Stimulated activated CD4-positive, alpha-beta T cell treated with anti-CD3 and anti-CD28 coated beads, Interleukin-4, amount 100 ng/mL, for 24 hours (primary cell): ENCODE measurements around the gene KRR1.
"Not testable (repeated sequence)": the region's sequence is repeated elsewhere in the genome, so short reads cannot be mapped to it uniquely, and the experiment has no call there.

Experiments used
- DNase-seq: peaks from one replicate; pipeline ENCODE4 v3.0.0-alpha.2; 2020

Gene KRR1

DNA sequence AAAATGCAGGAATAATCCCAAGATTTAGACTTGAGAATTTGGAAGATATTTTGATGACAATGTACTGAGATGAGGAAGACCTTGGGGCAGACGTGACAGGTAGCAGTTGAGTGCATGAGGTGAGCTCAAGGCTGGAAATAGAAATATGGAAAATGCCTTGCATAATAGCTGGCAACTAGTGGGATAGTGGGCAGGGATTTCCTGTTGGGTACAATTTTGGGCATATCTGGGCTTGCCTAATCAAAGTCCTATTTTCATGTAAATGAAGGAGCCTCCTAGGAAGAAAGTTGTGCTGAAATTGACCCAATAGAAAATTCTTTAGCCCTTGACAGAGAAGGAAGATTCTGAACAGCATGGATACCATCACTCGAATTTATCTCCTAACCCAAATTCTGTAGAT is 37.3 kb downstream of the KRR1 start:
- no peak for DNase-seq

DNA sequence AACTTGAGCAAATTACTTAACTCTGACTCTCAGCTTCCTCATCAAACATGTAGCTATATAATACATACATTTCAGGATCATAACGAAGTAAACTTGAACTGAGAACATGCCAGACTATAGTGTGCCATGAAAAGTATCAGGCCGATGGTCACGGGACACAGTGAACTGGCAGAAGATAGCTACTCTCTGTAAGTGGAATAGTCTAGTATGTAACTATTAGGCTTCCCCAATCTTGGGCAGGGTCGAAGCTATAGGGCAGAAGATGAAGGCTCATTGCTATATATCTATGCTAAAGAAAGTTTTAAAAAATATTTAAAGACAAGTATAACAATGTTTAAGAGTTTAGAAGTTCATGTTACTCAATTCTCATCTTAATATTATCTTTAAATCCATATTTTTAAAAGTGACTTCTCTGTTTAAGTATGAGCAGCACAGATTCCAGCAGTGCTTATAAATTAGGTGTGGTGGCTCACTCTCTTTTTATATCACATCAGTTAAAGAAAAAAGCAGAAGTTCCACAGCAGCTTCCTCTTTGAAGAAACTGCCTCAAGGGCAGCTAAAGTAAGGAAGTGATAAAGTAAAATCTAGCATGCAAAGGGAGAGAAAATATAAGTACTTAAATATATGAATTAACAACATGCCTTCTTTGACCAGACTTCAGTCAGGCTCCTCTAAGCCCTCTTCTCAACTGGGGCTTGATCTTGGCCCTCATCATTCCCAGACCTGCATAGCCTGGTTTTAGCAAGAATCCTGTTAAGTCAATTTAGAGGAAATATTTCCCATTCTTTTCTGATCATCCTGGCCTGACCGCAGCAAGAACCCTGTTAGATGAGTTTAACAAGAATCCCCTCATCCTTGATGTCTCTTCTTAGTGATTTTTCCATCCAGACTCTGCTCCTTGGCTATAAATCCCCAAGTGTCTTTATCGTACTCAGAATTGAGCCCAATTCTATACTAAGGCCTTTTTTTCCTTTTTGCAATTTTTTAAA is 39.2 kb downstream of the KRR1 start:
- DNase-seq, result no peak

DNA sequence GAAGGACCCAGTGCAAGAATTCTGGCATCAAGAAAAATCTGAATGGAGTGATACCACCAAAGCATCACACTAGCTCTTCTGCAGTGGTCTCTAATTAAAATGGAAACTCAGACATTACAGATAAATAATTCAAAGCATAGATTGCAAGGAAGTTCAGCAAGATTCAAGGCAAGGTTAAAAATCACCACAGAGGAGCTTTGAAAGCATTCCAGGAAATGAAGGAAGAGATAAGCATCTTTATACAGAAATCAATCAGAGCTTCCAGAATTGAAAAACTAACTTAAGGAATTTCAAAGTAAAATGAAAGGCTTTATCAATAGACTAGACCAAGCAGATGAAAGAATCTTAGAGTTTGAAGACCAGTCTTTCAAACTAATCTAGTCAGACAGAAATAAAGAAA is 51.2 kb downstream of the KRR1 start:
- no peak for DNase-seq

DNA sequence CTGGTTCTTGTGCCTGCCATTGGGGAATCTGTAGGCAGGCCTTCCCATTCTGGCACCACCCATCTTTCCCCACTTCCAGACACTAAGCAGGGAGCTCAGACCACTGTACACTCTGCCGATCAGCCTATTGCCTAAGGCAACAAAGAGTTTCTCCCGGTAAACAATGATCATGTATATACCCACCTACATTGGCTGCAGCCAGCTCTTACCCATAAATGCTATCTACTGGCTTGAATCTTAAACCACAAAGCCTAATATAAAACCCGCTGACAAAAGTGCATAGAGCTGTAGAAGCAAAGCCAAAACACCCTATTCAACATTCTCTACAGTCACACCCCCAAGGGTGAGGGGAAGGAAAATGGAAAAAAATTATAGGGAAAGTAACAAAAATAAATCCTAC is 51.7 kb downstream of the KRR1 start:
- no peak for DNase-seq

DNA sequence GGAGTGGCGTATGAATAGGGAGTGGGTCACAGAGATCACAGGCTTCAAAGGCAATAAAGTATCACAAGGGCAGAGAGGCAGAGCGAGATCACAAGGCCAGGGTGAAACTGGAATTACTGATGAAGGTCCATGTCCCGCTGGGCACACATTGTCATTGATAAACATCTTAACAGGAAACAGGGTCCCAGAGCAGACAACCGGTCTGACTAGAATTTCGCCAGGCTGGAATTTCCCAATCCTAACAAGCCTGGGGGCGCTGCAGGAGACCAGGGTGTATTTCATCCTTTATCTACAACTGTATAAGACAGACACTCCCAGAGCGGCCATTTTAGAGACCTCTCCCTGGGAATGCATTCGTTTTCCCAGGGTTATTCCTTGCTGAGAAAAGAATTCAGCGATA is 53.5 kb downstream of the KRR1 start:
- not testable (repeated sequence) for DNase-seq

DNA sequence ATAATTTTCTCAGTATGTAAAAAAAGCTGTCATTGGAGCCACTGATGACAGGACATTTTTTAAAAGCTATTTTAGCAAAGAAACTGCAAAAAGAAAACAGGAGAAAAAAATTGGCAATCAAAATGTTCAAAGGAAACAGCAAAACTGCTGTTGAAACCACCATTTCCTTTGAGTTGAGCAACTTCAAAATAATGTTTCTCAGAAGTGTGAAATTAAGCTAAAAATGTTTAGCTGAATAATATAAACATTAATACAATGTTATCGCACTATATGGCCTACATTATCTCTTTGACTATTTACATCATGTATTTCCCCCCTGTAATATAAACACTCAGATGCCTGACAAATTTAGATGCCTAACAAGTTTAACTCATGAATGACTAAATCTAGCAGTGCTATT is 54.2 kb downstream of the KRR1 start:
- DNase-seq, result no peak

DNA sequence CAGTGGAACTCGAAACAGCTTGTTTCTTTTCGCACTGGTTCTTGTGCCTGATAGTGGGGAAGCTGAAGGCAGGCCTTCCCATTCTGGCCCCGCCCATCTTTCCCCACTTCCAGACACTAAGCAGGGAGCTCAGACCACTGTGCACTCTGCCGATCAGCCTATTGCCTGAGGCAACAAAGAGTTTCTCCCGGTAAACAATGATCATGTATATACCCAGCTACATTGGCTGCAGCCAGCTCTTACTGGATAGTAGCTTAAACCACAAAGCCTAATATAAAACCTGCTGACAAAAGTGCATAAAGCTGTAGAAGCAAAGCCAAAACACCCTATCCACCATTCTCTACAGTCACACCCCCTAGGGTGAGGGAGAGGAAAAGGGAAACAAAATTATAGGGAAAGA is 55.6 kb downstream of the KRR1 start:
- DNase-seq, result no peak

DNA sequence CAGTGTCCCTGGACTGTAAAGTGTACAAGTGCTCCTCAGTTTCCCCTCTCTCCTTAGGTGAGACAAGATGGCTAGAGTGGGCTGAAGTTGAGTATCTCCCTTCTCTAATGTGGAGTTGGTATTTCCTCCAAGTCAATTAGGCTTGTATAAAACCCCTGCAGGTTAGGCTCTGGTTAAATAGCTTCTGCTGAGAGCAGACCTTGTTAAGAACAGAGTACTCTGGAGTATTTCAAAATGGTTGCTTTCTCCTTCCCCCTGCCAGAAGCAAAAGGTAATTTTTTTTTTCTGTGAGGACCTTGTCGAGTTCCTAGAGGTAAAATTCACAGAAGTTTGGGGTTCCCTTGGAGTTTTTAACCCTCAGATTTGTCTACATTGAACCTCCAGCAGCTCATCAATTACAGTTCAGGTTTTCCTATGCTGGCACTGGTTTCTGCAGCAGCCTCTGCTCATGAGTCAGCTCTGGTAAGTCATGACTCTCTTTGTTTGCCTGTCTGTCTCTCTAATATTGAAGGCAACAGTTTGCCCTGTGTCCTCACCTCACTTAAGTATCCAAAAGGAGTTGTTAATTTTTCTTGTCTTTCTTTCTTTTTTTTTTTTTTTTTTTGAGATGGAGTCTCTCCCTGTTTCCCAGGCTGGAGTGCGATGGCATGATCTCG is 58.6 kb downstream of the KRR1 start:
- DNase-seq, result no peak

DNA sequence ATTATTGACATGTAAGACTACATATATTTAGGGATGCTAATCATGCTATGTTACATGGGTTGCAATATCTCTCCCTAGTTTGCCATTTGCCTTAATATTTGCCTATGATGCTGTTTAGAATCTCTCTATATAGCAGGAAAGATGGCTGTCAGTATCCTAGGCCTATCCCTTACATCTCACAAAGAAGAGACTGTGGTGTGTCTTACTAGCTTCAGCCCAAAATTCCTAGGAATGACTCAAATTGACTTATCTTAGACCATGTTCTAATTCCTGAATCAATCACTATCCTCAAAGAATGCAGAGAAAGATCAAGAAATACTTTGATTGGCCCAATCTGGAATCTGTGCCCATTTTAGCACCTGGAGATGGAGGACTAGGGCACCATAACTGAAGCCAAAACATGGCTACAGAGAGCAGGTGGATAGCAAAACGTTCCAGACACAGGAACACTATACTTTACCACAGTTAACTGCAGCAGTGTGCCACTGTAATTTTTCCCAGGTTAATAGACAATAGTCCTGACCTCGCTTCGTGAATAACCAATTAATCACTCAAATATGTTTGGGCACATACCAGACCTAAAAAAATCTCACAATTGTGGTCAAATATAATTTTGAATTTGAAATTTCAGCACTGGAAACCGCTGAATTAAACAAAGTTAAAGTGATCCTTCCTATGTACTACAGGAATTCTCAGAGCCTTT is 63.6 kb downstream of the KRR1 start:
- no peak for DNase-seq

DNA sequence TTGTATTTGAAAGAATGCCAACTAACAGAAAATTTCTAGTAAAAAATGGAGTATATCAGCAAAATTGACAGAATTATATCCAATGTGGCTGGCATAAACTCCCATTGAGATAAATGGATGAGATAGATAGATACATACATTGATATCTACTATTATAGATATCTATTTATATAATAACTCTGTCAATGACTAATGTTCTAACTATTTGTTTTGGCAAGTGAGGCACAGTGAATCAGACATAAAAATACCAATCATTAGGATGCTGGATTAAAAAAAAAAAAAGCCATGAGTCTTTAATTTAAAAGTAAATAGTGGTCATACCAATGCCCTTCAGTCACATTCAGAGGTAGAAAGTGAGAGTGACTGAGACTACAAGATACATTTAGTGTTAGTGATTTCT is 64.6 kb downstream of the KRR1 start:
- DNase-seq, result no peak

DNA sequence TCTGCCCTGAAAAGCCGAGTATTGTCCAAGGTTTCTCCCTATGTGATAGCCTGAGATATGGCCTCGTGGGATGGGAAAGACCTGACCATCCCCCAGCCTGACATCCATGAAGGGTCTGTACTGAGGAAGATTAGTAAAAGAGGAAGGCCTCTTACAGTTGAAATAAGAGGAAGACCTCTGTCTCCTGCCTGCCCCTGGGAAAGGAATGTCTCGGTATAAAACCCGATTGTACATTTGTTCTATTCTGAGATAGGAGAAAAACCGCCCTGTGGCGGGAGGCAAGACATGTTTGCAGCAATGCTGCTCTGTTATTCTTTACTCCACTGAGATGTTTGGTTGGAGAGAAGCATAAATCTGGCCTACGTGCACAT is 66.3 kb downstream of the KRR1 start:
- not testable (repeated sequence) for DNase-seq

DNA sequence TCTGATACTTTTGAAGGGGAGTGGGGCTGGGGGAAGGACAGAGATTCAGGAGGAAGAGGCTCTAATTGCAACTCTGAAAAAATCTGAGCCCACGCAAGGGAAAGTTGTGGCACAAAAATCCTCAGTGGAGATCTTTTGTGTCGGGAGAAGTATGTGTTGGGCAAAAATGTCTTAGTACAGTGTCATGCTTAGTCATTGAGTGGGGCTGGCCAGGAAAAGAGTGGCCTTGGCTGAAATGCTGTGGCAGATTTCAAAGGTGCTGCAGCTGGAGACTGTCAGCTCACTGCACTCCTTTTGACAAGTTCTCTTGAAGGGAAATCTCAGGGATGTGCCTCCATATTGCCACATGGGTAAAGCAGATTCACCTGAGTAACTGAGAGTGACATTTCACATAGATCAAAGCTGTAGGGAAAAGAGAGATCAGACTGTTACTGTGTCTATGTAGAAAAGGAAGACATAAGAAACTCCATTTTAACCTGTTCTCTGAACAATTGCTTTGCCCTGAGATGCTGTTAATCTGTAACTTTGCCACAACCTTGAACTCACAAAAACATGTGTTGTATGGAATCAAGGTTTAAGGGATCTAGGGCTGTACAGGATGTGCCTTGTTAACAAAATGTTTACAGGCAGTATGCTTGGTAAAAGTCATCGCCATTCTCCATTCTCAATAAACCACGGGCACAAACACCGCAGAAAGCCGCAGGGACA is 66.8 kb downstream of the KRR1 start:
- DNase-seq, result no peak

DNA sequence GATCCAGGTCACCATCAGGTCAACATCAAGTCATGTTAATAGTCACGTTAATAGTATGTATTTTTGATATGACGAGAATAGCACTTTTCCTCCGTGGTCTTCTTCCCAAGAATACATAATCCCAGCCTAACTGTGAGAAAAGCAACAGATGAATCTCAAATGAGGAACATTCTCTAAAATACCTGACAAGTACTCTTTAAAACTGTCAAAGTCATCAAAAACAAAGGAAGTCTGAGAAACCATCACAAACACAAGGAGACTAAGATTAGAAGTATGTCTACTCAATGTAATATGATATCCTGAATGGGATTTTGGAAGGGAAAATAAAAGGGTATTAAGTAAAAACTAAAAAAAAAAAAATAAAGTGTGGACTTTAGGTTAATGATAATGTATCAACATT is 67.7 kb downstream of the KRR1 start:
- DNase-seq, result no peak

DNA sequence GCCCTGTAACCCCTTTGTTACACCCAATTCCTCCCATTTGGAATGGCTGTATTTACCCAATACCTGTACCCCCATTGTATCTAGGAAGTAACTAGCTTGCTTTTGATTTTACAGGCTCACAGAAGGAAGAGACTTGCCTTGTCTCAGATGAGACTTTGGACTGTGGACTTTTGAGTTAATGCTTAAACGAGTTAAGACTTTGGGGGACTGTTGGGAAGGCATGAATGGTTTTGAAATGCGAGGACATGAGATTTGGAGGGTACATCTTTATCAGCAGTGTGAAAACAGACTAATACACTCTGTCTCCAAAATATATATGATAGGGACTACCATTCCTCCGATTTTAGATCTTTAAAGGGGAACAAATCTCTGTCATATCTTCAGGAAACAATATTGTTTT is 69.0 kb downstream of the KRR1 start:
- not testable (repeated sequence) for DNase-seq

DNA sequence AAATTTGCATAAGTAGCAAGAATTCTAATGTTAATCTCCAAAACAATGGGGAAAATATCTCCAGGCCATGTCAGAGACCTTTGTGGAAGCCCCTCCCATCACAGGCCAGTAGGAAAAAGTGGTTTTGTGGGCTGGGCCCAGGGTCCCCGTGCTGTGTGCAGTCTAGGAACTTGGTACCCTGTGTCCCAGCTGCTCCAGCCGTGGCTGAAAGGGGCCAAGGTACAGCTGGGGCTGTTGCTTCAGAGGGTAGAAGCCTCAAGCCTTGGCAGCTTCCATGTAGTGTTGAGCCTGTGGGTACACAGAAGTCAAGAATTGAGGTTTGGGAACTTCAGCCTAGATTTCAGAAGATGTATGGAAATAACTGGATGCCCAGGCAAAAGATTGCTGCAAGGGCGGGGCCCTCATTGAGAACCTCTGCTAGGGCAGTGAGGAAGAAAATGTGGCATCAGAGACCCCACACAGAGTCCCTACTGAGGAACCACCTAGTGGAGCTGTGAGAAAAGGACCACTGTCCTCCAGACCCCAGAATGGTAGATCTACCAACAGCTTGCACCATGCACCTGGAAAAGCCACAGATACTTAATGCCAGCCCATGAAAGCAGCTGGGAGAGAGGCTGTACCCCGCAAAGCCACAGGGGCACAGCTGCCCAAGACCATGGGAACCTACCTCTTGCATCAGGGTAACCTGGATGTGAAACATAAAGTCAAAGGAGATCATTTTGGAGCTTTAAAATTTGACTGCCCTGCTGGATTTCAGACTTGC is 69.5 kb downstream of the KRR1 start:
- DNase-seq, result not testable (repeated sequence)
